WERI-Rb-1 (cell line): Measurements from ENCODE around the gene JAK3.

Experiments used
- DNase-seq: peaks from one replicate; pipeline ENCODE4 v3.0.0-alpha.2; 2020
- H3K27ac ChIP-seq: fragments of 250-450 bp; sonication (Bioruptor Pico); 2 replicates; pipeline ENCODE4 v1.5.1; 2020; ENCODE audit warnings: mild to moderate bottlenecking, moderate library complexity
- H3K27me3 ChIP-seq: fragments of 250-450 bp; sonication (Bioruptor Pico); 2 replicates; pipeline ENCODE4 v1.5.1; 2021; ENCODE audit warnings: mild to moderate bottlenecking, low read depth, moderate library complexity; ENCODE audit not compliant: insufficient read depth, severe bottlenecking
- H3K36me3 ChIP-seq: fragments of 250-450 bp; sonication (Bioruptor Pico); 2 replicates; pipeline ENCODE4 v1.5.1; 2020; ENCODE audit warnings: mild to moderate bottlenecking, moderate library complexity
- H3K4me3 ChIP-seq: 2 replicates; pipeline ENCODE4 v1.5.1; 2011; ENCODE audit warnings: low read depth, mild to moderate bottlenecking, control low read depth, low read length
- H3K9me3 ChIP-seq: fragments of 250-450 bp; sonication (Bioruptor Pico); 2 replicates; pipeline ENCODE4 v1.5.1; 2021; ENCODE audit warnings: mild to moderate bottlenecking, moderate library complexity; ENCODE audit not compliant: severe bottlenecking
- TF ChIP-seq, protein P1 (sequence below): IDR thresholded peaks from 2 replicates; pipeline ENCODE4 v1.5.1; 2011; ENCODE audit warnings: low read depth, mild to moderate bottlenecking, control low read depth, inconsistent platforms, low read length

JAK3 gene

DNA sequence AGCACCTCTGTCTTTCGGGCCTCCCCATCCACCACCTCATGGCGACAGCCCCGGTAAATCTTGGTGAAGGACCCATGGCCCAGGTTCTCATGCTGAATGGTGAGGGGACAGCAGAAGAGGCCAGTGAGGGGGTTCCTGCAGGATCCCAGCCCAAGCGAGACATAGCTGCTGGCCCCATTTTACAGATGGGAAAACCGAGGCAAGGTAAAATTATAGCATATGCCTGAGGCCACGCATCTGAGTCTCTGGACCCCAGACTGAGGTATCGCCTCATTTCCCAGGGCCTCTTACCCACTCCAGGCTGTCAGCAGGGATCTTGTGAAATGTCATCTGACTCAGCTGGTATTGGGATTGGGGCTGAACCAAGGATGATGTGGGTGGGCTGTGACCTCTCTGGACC lies 9.8 kb downstream of the JAK3 start:
- no peak for DNase-seq
- TF ChIP-seq, protein P1, sequence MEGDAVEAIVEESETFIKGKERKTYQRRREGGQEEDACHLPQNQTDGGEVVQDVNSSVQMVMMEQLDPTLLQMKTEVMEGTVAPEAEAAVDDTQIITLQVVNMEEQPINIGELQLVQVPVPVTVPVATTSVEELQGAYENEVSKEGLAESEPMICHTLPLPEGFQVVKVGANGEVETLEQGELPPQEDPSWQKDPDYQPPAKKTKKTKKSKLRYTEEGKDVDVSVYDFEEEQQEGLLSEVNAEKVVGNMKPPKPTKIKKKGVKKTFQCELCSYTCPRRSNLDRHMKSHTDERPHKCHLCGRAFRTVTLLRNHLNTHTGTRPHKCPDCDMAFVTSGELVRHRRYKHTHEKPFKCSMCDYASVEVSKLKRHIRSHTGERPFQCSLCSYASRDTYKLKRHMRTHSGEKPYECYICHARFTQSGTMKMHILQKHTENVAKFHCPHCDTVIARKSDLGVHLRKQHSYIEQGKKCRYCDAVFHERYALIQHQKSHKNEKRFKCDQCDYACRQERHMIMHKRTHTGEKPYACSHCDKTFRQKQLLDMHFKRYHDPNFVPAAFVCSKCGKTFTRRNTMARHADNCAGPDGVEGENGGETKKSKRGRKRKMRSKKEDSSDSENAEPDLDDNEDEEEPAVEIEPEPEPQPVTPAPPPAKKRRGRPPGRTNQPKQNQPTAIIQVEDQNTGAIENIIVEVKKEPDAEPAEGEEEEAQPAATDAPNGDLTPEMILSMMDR, result no peak
- Histone ChIP-seq H3K36me3 (no peaks in the 10 kb centered on the region), H3K9me3 (no peaks in the 10 kb centered on the region), H3K27me3 (no peaks in the 10 kb centered on the region), H3K27ac (no peak overlapping the region), H3K4me3 (no peak overlapping the region)

DNA sequence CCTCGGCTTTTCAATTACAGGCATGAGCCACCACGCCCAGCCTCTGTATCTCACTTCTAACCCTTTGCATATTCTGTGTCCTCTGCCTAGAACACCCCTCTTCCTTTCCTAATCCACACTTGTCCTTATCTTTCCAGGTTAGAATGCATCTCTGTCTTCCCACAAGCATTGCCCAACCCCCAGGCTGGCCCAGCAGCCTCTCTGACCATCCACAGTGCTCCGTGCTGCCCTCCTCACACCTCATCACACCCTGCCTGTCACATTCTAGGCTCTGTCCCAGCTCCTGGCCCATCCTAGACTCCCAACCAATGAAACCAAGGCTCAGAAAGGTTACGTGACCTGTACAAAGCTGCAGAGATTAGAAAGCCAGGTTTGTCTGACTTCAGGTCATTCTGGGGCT lies 11.3 kb downstream of the JAK3 start:
- Histone ChIP-seq H3K27me3 (no peaks in the 10 kb centered on the region), H3K9me3 (no peaks in the 10 kb centered on the region), H3K4me3 (no peak overlapping the region), H3K27ac (no peak overlapping the region), H3K36me3 (no peaks in the 10 kb centered on the region)
- TF ChIP-seq, protein P1, result no peak
- no peak for DNase-seq

DNA sequence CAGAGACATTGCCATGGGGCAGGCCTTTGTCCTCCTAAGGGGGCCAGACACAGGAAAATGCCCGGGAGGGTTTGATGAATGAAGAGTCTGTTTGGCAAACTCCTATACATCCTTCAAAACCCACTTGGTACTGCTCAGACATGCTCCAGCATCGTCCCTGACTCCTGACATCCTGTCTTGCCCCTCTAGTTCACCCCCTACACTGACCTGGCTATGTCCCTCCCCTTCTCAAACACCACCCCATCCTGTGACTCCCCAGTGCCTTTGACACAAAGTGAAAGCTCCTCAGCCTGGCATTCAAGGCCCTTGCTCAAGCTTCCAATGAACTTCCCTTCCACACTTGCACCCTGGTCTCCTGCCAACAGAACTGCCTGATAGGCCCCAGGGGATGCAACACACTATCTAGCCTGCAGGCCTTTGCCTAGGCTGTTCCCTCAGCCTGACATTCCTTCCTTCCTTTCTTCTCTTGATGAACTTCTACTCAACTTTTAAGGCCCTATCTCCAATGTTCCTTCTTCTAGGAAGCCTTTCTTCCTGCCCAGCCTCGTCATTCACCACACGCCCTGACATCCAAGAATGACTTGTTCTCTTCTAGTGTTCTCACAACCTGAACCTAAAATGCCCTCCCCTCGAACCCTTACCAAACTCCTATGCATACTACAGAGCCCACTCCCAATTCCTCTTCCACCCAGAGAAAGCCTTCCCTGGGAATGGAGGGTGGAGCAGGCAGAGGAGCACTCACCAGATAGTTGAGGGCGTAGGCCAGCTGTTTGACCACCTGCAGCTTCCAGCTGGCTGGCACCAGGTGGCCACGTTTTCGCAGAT lies 12.4 kb downstream of the JAK3 start:
- H3K36me3 ChIP-seq, result no peaks in the 10 kb centered on the region
- DNase-seq, result no peak
- H3K27ac ChIP-seq, result no peak overlapping the region
- H3K27me3 ChIP-seq, result no peaks in the 10 kb centered on the region
- no peaks in the 10 kb centered on the region for H3K9me3 ChIP-seq
- TF ChIP-seq, protein P1, result no peak
- no peak overlapping the region for H3K4me3 ChIP-seq

DNA sequence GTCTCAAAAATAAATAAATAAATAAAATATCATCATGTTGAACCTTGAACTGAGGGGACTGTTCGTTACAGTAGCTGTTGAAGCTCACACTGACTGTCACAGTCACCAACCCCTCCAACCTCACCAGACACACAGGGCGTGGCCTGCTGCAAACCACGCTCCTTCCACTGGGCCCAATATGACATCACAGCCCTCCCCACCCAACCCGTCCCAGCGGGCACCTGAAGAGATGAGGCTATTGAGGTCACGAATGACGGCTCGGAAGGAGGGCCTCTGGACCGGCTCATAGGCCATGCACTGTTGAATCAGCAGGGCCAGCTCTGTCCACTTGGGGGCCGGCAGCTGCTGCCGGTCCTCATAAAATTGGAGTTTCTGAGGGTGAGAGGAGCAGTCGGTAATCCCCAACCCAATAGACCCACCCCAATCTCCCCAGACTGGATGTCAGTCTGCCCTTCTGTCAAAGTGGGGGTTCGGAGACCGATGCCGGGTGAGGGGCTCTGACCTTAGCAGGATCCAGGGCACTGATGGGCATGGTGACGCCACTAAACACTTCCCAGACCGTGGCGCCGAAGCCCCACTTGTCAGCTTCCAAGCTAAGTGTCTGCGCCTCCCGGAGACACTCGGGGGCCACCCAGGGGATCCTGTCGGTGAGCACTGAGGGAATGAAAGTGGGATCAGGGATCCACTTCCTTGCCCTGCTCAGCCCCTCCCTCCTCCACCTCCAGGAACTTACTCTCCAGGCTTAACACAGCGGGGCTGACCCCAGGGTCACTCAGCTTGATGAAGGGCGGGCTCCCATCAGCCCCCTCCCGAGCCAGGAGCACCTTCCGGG lies 13.2 kb downstream of the JAK3 start:
- Histone ChIP-seq H3K4me3 (no peak overlapping the region), H3K27ac (no peak overlapping the region), H3K36me3 (no peaks in the 10 kb centered on the region), H3K9me3 (no peaks in the 10 kb centered on the region), H3K27me3 (no peaks in the 10 kb centered on the region)
- TF ChIP-seq, protein P1, result peak; percentile 32; the same call in 1 of the 2 replicates
- peak; percentile 18 for DNase-seq

DNA sequence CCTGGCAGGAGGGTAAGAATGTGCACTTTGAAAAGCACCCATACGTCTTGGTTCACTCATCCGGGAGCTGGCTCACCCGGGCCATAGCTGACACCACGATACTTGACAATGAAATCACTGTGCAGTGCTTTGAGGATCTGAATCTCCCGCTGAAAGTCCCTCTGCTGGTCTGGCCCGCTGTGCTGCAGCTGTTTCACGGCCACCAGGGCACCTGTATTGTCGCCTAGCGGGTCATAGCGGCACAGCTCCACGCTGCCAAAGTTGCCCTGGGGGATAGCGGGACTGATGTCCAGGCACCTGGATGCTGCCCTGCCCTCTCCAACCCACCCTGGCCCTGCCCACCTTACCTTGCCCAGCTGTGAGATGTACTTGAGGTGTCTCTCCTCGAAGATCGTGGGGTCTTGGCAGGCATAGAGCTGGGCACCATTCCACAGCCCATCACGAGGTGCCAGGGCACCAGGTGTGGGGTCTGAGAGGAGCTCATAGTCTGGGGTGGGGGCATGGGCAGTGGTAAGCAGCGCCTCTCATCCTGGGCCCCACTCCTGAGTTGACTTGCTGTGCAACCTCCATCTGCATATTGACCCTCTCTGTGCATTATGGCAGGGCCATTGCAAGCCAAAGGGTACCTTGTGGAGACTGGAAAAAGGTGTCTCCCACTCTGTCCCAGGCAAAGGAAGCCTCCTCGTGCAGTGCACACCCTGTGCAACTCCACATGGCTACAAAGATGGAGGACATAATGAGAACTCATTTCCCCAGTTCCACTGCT lies 15.2 kb downstream of the JAK3 start:
- no peak for DNase-seq

More for the DNA sequence above, 15.2 kb downstream of the JAK3 start:
- TF ChIP-seq, protein P1, result no peak
- Histone ChIP-seq H3K36me3 (no peaks in the 10 kb centered on the region), H3K27ac (no peak overlapping the region), H3K4me3 (no peak overlapping the region), H3K27me3 (no peaks in the 10 kb centered on the region), H3K9me3 (no peaks in the 10 kb centered on the region)
